ENCODE measurements around the gene EFTUD2. TPM values are rescaled to one million over a fixed set of nuclear protein-coding genes. Genes with fewer than 3 reads are reported as not detected.

Gene EFTUD2
- total RNA-seq, 2 experiments from 2014 or later = 73.5 to 148 TPM

- ChIA-PET POLR2A (interaction anchor here (0.5 to 1.2 kb wide), 3 partner anchors 174 to 1343 kb away, joined by 3 to 5 read pairs (median 4); no protein-coding TSS in a partner anchor), CTCF (ENCODE audit: unreplicated experiment) (interaction anchor here (0.9 kb wide), 1 partner anchor 9 kb away, joined by 4 read pairs; no protein-coding TSS in a partner anchor)
- peaks cover 26% of the 10 kb centered on the region for H3K36me3 ChIP-seq (ENCODE audit: insufficient read depth, low read length)
- peaks cover 18% of the 10 kb centered on the region for H3K4me1 ChIP-seq (ENCODE audit: insufficient read depth, low read length, poor library complexity, severe bottlenecking)
- BruUV-seq (replicated peaks) = TSS peak; percentile 92
- intact Hi-C loops (cut with micrococcal nuclease; ENCODE audit: unreplicated experiment) = loop anchor here (2.0 kb wide), 1 partner anchor 48 kb away; the partner anchor contains the start of gene KIF18B
- H3K4me3 ChIP-seq (ENCODE audit: low read depth, low read length, poor library complexity, severe bottlenecking) = peak overlapping the region; percentile 95
- peak overlapping the region; percentile 88 for H3K4me2 ChIP-seq (ENCODE audit: low read length)
- no peaks in the 10 kb centered on the region for H3K9me3 ChIP-seq (ENCODE audit: low read length)
- peaks cover 49% of the 10 kb centered on the region for H3K79me2 ChIP-seq (ENCODE audit: insufficient read depth, low read depth, low read length)
- H3K9me2 ChIP-seq (ENCODE audit: insufficient read depth, low read length) = no peaks in the 10 kb centered on the region
- no peak for DNase-seq (ENCODE audit: low spot score)
- H2AFZ ChIP-seq (ENCODE audit: low read length) = peak overlapping the region; percentile 70
- peak overlapping the region; percentile 52 for H3K27ac ChIP-seq (ENCODE audit: low read depth, low read length, poor library complexity, severe bottlenecking)
- 0 out of 2 replicates have a peak, but pooled peaks cover 7% of the 10 kb centered on the region for H4K20me1 ChIP-seq (ENCODE audit: insufficient read depth, low read length)
- TF ChIP-seq, protein P1, sequence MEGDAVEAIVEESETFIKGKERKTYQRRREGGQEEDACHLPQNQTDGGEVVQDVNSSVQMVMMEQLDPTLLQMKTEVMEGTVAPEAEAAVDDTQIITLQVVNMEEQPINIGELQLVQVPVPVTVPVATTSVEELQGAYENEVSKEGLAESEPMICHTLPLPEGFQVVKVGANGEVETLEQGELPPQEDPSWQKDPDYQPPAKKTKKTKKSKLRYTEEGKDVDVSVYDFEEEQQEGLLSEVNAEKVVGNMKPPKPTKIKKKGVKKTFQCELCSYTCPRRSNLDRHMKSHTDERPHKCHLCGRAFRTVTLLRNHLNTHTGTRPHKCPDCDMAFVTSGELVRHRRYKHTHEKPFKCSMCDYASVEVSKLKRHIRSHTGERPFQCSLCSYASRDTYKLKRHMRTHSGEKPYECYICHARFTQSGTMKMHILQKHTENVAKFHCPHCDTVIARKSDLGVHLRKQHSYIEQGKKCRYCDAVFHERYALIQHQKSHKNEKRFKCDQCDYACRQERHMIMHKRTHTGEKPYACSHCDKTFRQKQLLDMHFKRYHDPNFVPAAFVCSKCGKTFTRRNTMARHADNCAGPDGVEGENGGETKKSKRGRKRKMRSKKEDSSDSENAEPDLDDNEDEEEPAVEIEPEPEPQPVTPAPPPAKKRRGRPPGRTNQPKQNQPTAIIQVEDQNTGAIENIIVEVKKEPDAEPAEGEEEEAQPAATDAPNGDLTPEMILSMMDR (conservative IDR thresholded peaks at IDR 0.05; ENCODE audit: low read length) = no peak
- TF ChIP-seq EZH2phosphoT487 (IDR thresholded peaks at IDR 0.05; ENCODE audit: borderline replicate concordance, low read depth, low read length) = no peak
Measured at GRCh38 chr17:44898768-44899073, 524 bp downstream of the EFTUD2 start.

DNA sequence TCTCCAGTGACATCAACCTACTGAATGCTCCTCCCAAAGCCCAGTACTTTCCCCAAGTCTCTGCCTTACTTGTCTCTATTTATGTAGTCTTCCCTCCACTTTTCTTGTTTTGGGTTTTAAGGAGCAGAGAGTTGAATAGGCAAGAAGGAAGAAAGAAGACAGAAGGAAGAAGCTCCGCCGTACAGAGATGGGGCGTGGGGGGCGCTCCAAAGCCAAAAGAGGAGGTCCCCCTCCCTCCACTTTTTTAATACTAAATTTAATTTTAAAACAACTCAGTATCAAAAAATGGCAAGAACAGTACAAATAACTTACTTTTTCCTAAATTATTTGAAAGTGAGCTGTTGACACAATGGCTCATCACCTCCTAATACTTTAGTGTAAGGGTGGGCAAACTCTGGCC, 4.6 kb downstream of the EFTUD2 start:
- Histone ChIP-seq H4K20me1 (ENCODE audit: insufficient read depth, low read length) (peaks cover 11% of the 10 kb centered on the region; the same call in 1 of the 2 replicates), H3K4me3 (ENCODE audit: low read depth, low read length, poor library complexity, severe bottlenecking) (no peak overlapping the region), H3K79me2 (ENCODE audit: insufficient read depth, low read depth, low read length) (peaks cover 76% of the 10 kb centered on the region), H3K9me2 (ENCODE audit: insufficient read depth, low read length) (no peaks in the 10 kb centered on the region), H3K36me3 (ENCODE audit: insufficient read depth, low read length) (peaks cover 58% of the 10 kb centered on the region), H3K4me1 (ENCODE audit: insufficient read depth, low read length, poor library complexity, severe bottlenecking) (peaks cover 10% of the 10 kb centered on the region), H3K27ac (ENCODE audit: low read depth, low read length, poor library complexity, severe bottlenecking) (no peak overlapping the region), H2AFZ (ENCODE audit: low read length) (no peak overlapping the region), H3K9me3 (ENCODE audit: low read length) (no peaks in the 10 kb centered on the region), H3K4me2 (ENCODE audit: low read length) (no peak overlapping the region)
- no peak for TF ChIP-seq EZH2phosphoT487 (IDR thresholded peaks at IDR 0.05; ENCODE audit: borderline replicate concordance, low read depth, low read length)
- TF ChIP-seq, protein P1 (conservative IDR thresholded peaks at IDR 0.05; ENCODE audit: low read length) = peak; percentile 63
- no peak for DNase-seq (ENCODE audit: low spot score)
- POLR2A ChIA-PET = interaction anchor here (0.7 kb wide), 1 partner anchor 127 kb away, joined by 5 read pairs; no protein-coding TSS in a partner anchor
- intact Hi-C loops (cut with micrococcal nuclease; ENCODE audit: unreplicated experiment) = no loop called here
- no TSS peak for BruUV-seq (replicated peaks)
- CTCF ChIA-PET (ENCODE audit: unreplicated experiment) = no interaction called here

DNA sequence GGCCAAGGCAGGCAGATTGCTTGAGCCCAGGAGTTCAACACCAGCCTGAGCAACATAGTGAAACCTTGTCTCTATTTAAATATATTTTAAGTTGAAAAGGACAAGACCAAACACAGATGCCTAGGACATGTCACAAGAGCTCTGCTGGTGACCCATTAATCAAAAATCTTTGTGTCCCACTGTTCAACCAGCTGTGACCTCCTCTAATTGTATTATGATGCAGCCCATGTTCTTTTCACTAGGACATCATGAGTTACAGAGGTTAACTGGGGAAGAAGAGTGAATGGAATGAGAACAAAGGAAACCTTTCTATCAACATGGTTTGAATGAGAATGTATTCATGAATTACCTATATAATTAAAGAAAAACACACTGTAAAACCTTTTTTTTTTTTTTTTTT, 7.0 kb downstream of the EFTUD2 start:
- intact Hi-C loops (cut with micrococcal nuclease; ENCODE audit: unreplicated experiment) = no loop called here
- ChIA-PET POLR2A (interaction anchor here (1.1 kb wide), 1 partner anchor 9 kb away, joined by 3 read pairs; no protein-coding TSS in a partner anchor), CTCF (ENCODE audit: unreplicated experiment) (no interaction called here)
- Histone ChIP-seq H3K4me1 (ENCODE audit: insufficient read depth, low read length, poor library complexity, severe bottlenecking) (peaks cover 7% of the 10 kb centered on the region), H3K4me2 (ENCODE audit: low read length) (no peak overlapping the region), H3K9me3 (ENCODE audit: low read length) (no peaks in the 10 kb centered on the region), H3K79me2 (ENCODE audit: insufficient read depth, low read depth, low read length) (peaks cover 80% of the 10 kb centered on the region), H4K20me1 (ENCODE audit: insufficient read depth, low read length) (peaks cover 10% of the 10 kb centered on the region; the same call in 1 of the 2 replicates), H3K9me2 (ENCODE audit: insufficient read depth, low read length) (no peaks in the 10 kb centered on the region), H2AFZ (ENCODE audit: low read length) (no peak overlapping the region), H3K27ac (ENCODE audit: low read depth, low read length, poor library complexity, severe bottlenecking) (no peak overlapping the region), H3K36me3 (ENCODE audit: insufficient read depth, low read length) (peaks cover 81% of the 10 kb centered on the region), H3K4me3 (ENCODE audit: low read depth, low read length, poor library complexity, severe bottlenecking) (no peak overlapping the region)
- BruUV-seq (replicated peaks) = no TSS peak
- DNase-seq (ENCODE audit: low spot score) = no peak
- TF ChIP-seq, protein P1 (conservative IDR thresholded peaks at IDR 0.05; ENCODE audit: low read length) = no peak

All from OCI-LY7 (cell line).